Ascending aorta (tissue), 2 donors: Measurements from ENCODE around the gene LIG4. TPM values are rescaled to one million over a fixed set of nuclear protein-coding genes. Genes with fewer than 3 reads are reported as not detected.

Source experiments
- DNase-seq, 2 donors: peaks; one replicate each; pipeline ENCODE4 v3.0.0-alpha.2; 2019; ENCODE audit warnings: low spot score in 2 of 2
- H3K27ac ChIP-seq, 2 donors: fragments of 200-600 bp; sonication (generic); one replicate each; pipeline ENCODE4 v1.5.1; 2016 to 2017; ENCODE audit warnings: mild to moderate bottlenecking in 1 of 2
- H3K27me3 ChIP-seq: fragments of 200-600 bp; sonication (generic); one replicate; pipeline ENCODE4 v1.5.1; 2017
- H3K36me3 ChIP-seq, 2 donors: fragments of 200-600 bp; sonication (generic); one replicate each; pipeline ENCODE4 v1.5.1; 2016
- H3K4me1 ChIP-seq, 2 donors: fragments of 200-600 bp; sonication (generic); one replicate each; pipeline ENCODE4 v1.5.1; 2016 to 2017; ENCODE audit warnings: mild to moderate bottlenecking in 1 of 2
- H3K4me3 ChIP-seq, 2 donors: fragments of 200-600 bp; sonication (generic); one replicate each; pipeline ENCODE4 v1.5.1; 2016 to 2017; ENCODE audit warnings: mild to moderate bottlenecking in 1 of 2
- H3K9me3 ChIP-seq, 2 donors: fragments of 200-600 bp; sonication (generic); one replicate each; pipeline ENCODE4 v1.5.1; 2016
- intact Hi-C: fragments of 100-400 bp; cut with DNase I; formaldehyde crosslinking; loops from one replicate; pipeline ENCODE4 v1.15.1; 2023
- total RNA-seq: library from RNA; depleted of rRNA; stranded (reverse); fragments of >200 nt; gene quantifications from one replicate; pipeline ENCODE4 v1.1.0, GENCODE V29; 2016
- TF ChIP-seq, protein P1 (sequence below), 3 experiments: fragments of 200-600 bp in 2 of 3; fragments of 450-650 bp in 1 of 3; sonication (generic) in 2 of 3; IDR thresholded peaks; one replicate each; pipeline ENCODE4 v1.5.1; 2016 to 2019; ENCODE audit warnings: antibody characterized with exemption in 3 of 3, mild to moderate bottlenecking in 1 of 3, moderate library complexity in 1 of 3

LIG4 gene
- 1.8 TPM for total RNA-seq

GRCh38 chr13:108215436-108215835, at the start of gene LIG4:
TSS of gene LIG4 (minus strand) at chr13:108215536. CDS start at chr13:108211268, 4,268 bp downstream.
- Histone ChIP-seq H3K4me1 (peaks cover 4 to 17% of the 10 kb centered on the region in 2 donors), H3K4me3 (peak within 1 kb of the TSS; percentile 50 to 70), H3K27me3 (no peaks in the 10 kb centered on the region), H3K36me3 (peaks cover 5 to 9% of the 10 kb centered on the region in 2 donors), H3K9me3 (peaks cover 0 to 4% of the 10 kb centered on the region in 2 donors), H3K27ac (peak within 1 kb of the TSS; percentile 13 to 59)
- DNase-seq: peak; percentile 69 to 95
- TF ChIP-seq, protein P1, sequence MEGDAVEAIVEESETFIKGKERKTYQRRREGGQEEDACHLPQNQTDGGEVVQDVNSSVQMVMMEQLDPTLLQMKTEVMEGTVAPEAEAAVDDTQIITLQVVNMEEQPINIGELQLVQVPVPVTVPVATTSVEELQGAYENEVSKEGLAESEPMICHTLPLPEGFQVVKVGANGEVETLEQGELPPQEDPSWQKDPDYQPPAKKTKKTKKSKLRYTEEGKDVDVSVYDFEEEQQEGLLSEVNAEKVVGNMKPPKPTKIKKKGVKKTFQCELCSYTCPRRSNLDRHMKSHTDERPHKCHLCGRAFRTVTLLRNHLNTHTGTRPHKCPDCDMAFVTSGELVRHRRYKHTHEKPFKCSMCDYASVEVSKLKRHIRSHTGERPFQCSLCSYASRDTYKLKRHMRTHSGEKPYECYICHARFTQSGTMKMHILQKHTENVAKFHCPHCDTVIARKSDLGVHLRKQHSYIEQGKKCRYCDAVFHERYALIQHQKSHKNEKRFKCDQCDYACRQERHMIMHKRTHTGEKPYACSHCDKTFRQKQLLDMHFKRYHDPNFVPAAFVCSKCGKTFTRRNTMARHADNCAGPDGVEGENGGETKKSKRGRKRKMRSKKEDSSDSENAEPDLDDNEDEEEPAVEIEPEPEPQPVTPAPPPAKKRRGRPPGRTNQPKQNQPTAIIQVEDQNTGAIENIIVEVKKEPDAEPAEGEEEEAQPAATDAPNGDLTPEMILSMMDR (IDR thresholded peaks at IDR 0.05): no peak
- intact Hi-C loops: loop anchor here (10.0 kb wide), 2 partner anchors 761 to 1569 kb away; partner anchors contain the start of gene IRS2

GRCh38 chr13:108263621-108264355, 48.5 kb upstream of the LIG4 start:
- H3K27ac ChIP-seq: no peak overlapping the region
- no peak overlapping the region for H3K4me3 ChIP-seq
- peaks cover 0 to 6% of the 10 kb centered on the region in 2 donors for H3K36me3 ChIP-seq
- intact Hi-C loops: no loop called here
- TF ChIP-seq, protein P1 (IDR thresholded peaks at IDR 0.05): no peak
- no peaks in the 10 kb centered on the region for H3K4me1 ChIP-seq
- no peaks in the 10 kb centered on the region for H3K27me3 ChIP-seq
- no peak for DNase-seq
- no peaks in the 10 kb centered on the region for H3K9me3 ChIP-seq

DNA sequence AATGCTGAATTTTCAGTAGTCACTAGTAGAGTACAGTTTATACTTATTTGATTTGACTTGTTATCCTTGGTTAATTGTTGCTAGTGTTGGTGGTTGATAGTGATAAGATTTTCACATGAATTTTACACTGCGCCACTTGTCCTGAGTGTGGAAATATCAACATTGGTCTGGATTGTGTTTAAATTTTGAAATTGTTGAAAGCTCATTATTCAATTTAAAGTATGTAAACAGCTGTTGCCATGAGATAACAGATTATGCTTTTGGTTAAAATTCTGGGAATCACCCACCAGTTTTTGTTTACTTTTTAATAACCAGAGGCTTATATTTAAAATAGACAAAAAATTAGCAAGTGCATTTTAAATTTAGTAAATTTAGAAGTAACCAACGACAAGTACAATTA, 41.9 kb upstream of the LIG4 start:
- DNase-seq: no peak
- intact Hi-C loops: no loop called here
- TF ChIP-seq, protein P1 (IDR thresholded peaks at IDR 0.05): no peak

DNA sequence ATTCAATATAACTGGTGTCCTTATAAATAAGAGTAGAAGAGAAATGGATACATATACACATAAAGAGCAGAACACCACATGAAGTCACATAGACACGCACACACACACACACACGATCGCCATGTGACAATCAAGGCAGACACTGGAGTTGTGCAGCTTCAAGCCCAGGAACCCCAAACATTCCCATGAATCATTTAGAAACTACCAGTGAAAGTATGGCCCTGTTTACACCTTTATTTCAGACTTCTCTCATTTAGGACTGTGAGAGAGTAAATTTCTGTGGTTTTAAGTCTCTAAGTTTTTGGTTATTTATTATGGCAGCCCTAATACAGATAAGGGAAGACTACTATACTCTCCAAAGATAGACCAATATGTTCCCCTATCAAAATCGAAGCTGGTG, 33.8 kb upstream of the LIG4 start:
- Histone ChIP-seq H3K4me1 (no peaks in the 10 kb centered on the region), H3K27me3 (no peaks in the 10 kb centered on the region), H3K36me3 (peaks cover 0 to 4% of the 10 kb centered on the region in 2 donors), H3K9me3 (peaks cover 0 to 63% of the 10 kb centered on the region in 2 donors), H3K27ac (no peak overlapping the region), H3K4me3 (no peak overlapping the region)
- TF ChIP-seq, protein P1 (IDR thresholded peaks at IDR 0.05): no peak
- intact Hi-C loops: no loop called here
- no peak for DNase-seq

More for the DNA sequence above, 41.9 kb upstream of the LIG4 start:
- peaks cover 0 to 13% of the 10 kb centered on the region in 2 donors for H3K9me3 ChIP-seq
- peaks cover 0 to 4% of the 10 kb centered on the region in 2 donors for H3K36me3 ChIP-seq
- H3K27me3 ChIP-seq: no peaks in the 10 kb centered on the region
- no peak overlapping the region for H3K4me3 ChIP-seq
- H3K27ac ChIP-seq: no peak overlapping the region
- no peaks in the 10 kb centered on the region for H3K4me1 ChIP-seq

GRCh38 chr13:108230377-108230776, 15.0 kb upstream of the LIG4 start:
- no peak for DNase-seq
- H3K4me1 ChIP-seq: peaks cover 0 to 7% of the 10 kb centered on the region in 2 donors
- no peaks in the 10 kb centered on the region for H3K36me3 ChIP-seq
- intact Hi-C loops: no loop called here
- H3K27ac ChIP-seq: no peak overlapping the region
- H3K9me3 ChIP-seq: no peaks in the 10 kb centered on the region
- H3K27me3 ChIP-seq: no peaks in the 10 kb centered on the region
- H3K4me3 ChIP-seq: no peak overlapping the region
- TF ChIP-seq, protein P1 (IDR thresholded peaks at IDR 0.05): no peak
